ENCODE results near the gene PRKCH.

DNA sequence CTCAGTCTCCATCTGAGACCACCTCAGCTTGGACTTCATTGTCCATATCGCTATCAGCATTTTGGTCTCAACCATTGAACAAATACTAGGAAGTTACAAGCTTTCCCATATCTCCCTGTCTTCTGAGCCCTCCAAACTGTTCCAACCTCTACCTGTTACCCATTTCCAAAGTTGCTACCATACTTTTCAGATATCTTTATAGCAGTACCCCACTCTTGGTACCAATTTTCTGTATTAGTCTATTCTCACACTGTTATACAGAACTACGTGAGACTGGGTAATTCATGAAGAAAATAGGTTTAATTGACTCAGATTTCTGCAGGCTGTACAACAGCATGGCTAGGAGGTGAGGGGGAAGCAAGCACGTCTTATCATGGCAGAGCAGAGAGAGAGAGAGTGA is 53.8 kb downstream of the PRKCH start:
- TF ChIP-seq, protein P1, sequence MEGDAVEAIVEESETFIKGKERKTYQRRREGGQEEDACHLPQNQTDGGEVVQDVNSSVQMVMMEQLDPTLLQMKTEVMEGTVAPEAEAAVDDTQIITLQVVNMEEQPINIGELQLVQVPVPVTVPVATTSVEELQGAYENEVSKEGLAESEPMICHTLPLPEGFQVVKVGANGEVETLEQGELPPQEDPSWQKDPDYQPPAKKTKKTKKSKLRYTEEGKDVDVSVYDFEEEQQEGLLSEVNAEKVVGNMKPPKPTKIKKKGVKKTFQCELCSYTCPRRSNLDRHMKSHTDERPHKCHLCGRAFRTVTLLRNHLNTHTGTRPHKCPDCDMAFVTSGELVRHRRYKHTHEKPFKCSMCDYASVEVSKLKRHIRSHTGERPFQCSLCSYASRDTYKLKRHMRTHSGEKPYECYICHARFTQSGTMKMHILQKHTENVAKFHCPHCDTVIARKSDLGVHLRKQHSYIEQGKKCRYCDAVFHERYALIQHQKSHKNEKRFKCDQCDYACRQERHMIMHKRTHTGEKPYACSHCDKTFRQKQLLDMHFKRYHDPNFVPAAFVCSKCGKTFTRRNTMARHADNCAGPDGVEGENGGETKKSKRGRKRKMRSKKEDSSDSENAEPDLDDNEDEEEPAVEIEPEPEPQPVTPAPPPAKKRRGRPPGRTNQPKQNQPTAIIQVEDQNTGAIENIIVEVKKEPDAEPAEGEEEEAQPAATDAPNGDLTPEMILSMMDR (conservative IDR thresholded peaks at IDR 0.05; ENCODE audit: low read length): no peak
- no peak for TF ChIP-seq EZH2phosphoT487 (IDR thresholded peaks at IDR 0.05; ENCODE audit: borderline replicate concordance, low read depth, low read length)
